SJSA1 (cell line): ENCODE results near the gene NCOR2. TPM values are rescaled to one million over a fixed set of nuclear protein-coding genes. Genes with fewer than 3 reads are reported as not detected.
"Not testable (repeated sequence)": the region's sequence is repeated elsewhere in the genome, so short reads cannot be mapped to it uniquely, and the experiment has no call there.

Experiments
- DNase-seq, 2 experiments: peaks; one replicate each; pipeline ENCODE4 v3.0.0-alpha.2; 2015 to 2020; ENCODE audit warnings: low spot score in 2 of 2, low read depth in 1 of 2
- H3K27ac ChIP-seq: fragments of 250-450 bp; sonication (Bioruptor Pico); 2 replicates; pipeline ENCODE4 v1.5.1; 2020; ENCODE audit warnings: mild to moderate bottlenecking, moderate library complexity
- H3K27me3 ChIP-seq: fragments of 250-450 bp; sonication (Bioruptor Pico); replicated peaks from 2 replicates; pipeline ENCODE4 v1.5.1; 2020; ENCODE audit warnings: mild to moderate bottlenecking, moderate library complexity
- H3K36me3 ChIP-seq: fragments of 250-450 bp; sonication (Bioruptor Pico); 2 replicates; pipeline ENCODE4 v1.5.1; 2020; ENCODE audit warnings: mild to moderate bottlenecking
- H3K4me1 ChIP-seq: fragments of 250-450 bp; sonication (Bioruptor Pico); replicated peaks from 2 replicates; pipeline ENCODE4 v1.6.1; 2021; ENCODE audit warnings: mild to moderate bottlenecking
- H3K4me3 ChIP-seq: fragments of 250-450 bp; sonication (Bioruptor Pico); 2 replicates; pipeline ENCODE4 v1.5.1; 2020; ENCODE audit warnings: mild to moderate bottlenecking
- H3K9me3 ChIP-seq: fragments of 250-450 bp; sonication (Bioruptor Pico); replicated peaks from 2 replicates; pipeline ENCODE4 v1.5.1; 2020; ENCODE audit warnings: mild to moderate bottlenecking
- total RNA-seq: library from RNA; depleted of rRNA; stranded (reverse); fragments of >200 nt; shearing (Covaris generic); gene quantifications from 2 replicates; pipeline ENCODE4 v1.2.3, GENCODE V29; 2014

The NCOR2 gene
- total RNA-seq, 1 experiment from 2014 or later: 44.3 TPM

DNA sequence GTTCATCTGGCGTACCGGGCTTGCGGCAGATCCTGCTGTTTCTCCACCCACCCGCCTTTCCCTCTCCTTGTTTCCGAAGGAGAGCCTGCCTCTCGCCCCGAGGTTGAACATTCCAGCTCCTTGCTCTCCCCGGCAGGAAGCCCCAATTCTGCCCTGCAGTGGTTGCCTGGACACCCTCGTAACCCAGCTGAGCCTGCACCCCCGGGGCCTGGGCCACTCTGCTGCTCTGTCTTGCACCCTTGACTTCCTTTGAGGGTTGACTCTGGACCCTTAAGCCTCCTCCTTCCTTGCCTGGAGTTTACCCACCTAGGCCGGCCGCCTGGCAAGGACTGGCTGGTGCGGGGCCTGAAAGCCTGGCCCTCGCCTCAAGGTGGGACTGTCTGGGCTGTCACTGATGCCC is 25.8 kb upstream of the NCOR2 start:
- DNase-seq: no peak
- Histone ChIP-seq H3K9me3 (no peaks in the 10 kb centered on the region), H3K4me3 (no peak overlapping the region), H3K36me3 (no peaks in the 10 kb centered on the region), H3K4me1 (peaks cover 47% of the 10 kb centered on the region), H3K27me3 (no peaks in the 10 kb centered on the region), H3K27ac (peak overlapping the region; percentile 92)

DNA sequence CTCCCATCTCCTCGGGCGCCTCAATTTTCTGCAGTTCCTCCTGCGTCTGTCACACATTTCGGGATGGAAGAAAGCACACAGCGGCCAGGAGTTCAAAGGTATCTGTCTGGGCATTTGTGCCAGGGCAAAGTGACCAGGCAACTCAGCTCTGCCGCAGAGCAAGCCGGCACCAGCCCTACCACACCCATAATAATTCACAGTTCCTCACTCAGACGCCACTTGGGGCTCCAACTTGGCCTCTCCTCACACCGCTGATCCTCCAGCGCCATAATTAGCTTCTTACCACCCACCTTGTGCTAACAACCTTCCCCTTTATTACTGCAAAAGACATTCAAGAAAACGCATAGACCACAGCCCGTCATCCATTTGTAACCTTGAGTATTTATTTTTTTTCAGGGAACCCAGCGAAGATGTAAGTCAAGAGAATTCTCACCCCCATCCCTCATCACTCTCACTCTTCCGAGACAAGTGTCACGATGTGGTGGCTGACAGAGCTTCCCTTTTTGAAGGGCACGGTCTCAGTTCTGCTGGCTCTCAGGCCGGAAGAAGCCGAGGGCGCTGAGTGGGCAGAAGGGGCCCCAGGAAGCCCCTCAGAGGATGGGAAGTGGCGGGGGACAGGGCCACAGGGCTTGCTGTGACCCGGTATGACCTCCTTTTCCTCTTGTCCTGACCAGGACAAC is 25.2 kb upstream of the NCOR2 start:
- H3K27me3 ChIP-seq: no peaks in the 10 kb centered on the region
- H3K36me3 ChIP-seq: no peaks in the 10 kb centered on the region
- H3K9me3 ChIP-seq: no peaks in the 10 kb centered on the region
- peaks cover 53% of the 10 kb centered on the region for H3K4me1 ChIP-seq
- H3K27ac ChIP-seq: peak overlapping the region; percentile 92
- peak in 1 of 2 experiments; percentile 72 for DNase-seq
- no peak overlapping the region for H3K4me3 ChIP-seq

DNA sequence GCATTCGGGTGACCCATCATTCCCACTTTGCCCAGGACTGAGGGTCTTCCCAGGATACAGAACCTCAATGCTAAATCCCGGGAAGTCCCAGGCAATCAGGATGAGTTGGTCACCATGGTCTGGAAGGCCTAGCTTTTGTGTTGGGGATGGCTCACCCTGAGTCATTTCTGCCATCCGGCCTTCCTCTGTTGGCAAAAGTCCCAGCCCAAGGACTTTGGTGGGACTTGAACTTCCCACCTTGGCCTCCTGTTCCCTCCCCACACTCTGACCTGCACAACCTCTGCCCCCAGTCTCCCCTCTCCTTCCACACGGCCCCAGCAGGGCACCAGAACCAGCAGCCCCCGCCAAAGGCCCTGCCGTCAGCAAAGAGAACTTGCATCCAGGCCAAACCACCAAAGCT is 24.6 kb upstream of the NCOR2 start:
- peak overlapping the region; percentile 92 for H3K27ac ChIP-seq
- no peaks in the 10 kb centered on the region for H3K9me3 ChIP-seq
- H3K4me3 ChIP-seq: no peak overlapping the region
- H3K4me1 ChIP-seq: peaks cover 55% of the 10 kb centered on the region
- H3K36me3 ChIP-seq: no peaks in the 10 kb centered on the region
- H3K27me3 ChIP-seq: no peaks in the 10 kb centered on the region
- DNase-seq: peak in 1 of 2 experiments; percentile 84

DNA sequence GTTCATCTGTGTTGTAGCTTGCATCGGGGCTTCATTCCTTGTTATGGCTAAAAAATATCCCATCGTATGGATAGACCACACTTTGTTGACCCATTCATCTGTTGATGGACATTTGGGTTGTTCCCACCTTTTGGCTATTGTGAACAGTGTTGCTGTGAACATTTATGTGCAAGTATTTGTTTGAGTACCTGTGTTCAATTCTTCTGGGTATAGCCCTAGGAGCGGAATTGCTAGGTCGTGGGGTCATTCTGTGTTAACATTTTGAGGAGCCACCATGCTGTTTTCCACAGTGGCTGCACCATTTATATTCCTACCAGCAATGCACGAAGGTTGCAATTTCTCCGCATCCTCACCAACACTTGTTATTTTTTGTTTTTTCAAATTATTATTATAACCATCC is 23.0 kb upstream of the NCOR2 start:
- Histone ChIP-seq H3K9me3 (no peaks in the 10 kb centered on the region), H3K27ac (no peak overlapping the region), H3K27me3 (no peaks in the 10 kb centered on the region), H3K4me1 (peaks cover 55% of the 10 kb centered on the region), H3K36me3 (no peaks in the 10 kb centered on the region), H3K4me3 (no peak overlapping the region)
- DNase-seq: no peak

DNA sequence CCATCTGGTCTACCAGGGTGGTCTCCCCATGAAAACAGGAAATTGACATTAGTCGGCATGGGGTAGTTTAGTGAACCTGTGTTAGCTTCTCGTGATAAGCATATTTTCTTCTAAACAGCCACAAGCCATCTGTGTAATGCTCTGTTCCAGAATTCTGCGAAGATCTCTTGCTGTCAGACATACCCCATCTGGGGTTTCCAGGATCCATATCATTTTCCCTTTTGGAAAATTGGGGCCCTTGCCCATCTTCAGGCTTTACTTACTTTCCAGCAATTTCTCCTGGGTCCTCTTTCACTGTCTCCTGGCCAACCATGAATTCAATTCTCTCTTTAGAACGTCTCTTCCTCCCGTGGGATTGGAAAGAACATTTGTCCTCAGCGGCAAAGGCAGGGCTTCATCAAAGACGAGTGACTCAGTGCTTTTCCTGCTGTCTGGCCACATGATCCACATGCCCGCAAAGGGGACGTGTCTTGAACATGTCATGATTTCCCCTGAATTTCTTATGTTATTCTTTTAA is 21.4 kb upstream of the NCOR2 start:
- peak overlapping the region; percentile 83 for H3K27ac ChIP-seq
- H3K9me3 ChIP-seq: no peaks in the 10 kb centered on the region
- H3K27me3 ChIP-seq: no peaks in the 10 kb centered on the region
- peak; percentile 71 to 75 for DNase-seq
- no peak overlapping the region; the same call in 1 of the 2 replicates for H3K4me3 ChIP-seq
- no peaks in the 10 kb centered on the region for H3K36me3 ChIP-seq
- peaks cover 50% of the 10 kb centered on the region for H3K4me1 ChIP-seq

DNA sequence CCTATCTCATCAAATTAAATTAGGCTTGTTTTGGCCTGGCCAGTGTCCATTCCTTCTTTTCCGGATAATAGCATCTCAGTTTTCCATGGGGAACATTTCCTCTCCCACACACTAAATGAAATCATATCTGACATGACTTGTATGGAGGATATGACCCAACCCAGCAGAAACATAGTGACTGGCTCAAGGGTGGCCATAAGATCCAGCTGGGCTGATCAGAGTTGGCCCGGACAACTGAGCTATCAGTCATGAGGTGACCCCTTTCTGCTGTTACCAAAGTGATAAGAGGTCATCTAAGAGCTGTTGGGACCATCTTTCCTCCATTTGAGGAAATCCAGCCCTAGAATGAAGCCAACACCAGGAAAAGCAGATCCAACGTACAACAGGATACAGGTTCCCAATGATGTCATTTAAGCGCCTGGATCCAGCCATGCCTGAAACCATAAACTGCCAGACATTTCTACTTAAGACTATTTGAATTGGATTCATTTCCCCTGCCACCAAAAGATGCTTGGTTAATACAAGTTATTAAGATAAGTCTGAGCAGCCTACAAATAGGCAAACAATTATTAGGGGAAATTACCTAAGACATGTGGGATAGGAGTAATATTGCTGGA is 20.7 kb upstream of the NCOR2 start:
- DNase-seq: no peak
- Histone ChIP-seq H3K27me3 (no peaks in the 10 kb centered on the region), H3K36me3 (no peaks in the 10 kb centered on the region), H3K4me3 (no peak overlapping the region), H3K4me1 (peaks cover 44% of the 10 kb centered on the region), H3K27ac (peak overlapping the region; percentile 83), H3K9me3 (no peaks in the 10 kb centered on the region)

DNA sequence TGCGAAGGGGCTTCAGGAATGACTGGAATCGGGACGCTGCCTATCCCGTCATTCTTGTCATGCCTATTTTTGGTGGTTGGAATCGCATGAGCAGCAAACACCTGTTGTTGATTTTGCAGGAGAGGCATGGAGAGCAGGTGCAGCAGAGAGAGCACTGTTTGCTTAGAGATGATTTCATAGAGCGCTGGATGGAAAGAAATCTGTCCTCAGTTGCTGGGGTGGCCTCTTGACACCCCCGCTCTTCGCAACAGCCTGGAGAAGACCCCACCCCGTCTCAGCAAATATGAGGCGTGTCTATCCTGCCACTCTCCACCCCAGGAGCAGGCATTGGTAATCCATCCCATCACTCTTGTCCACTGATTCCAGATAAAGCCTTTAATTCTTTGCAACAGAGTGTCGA is 19.3 kb upstream of the NCOR2 start:
- no peak for DNase-seq
- H3K9me3 ChIP-seq: no peaks in the 10 kb centered on the region
- H3K27me3 ChIP-seq: no peaks in the 10 kb centered on the region
- no peak overlapping the region for H3K27ac ChIP-seq
- H3K36me3 ChIP-seq: no peaks in the 10 kb centered on the region
- H3K4me1 ChIP-seq: peaks cover 32% of the 10 kb centered on the region
- no peak overlapping the region for H3K4me3 ChIP-seq

DNA sequence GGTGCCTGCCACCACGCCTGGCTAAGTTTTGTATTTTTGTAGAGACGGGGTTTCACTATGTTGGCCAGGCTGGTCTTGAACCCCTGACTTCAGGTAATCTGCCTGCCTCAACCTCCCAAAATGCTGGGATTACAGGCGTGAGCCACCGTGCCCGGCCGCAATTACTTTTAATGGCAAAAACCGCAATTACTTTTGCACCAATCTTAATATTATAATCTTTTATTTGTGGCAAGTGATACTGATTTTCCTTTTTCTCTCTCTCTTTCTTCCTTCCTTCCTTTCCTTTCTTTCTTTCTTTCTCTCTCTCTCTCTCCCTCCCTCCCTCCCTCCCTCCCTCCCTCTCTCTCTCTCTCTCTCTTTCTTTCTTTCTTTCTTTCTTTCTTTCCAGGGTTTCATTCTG is 17.1 kb upstream of the NCOR2 start:
- H3K36me3 ChIP-seq, DNase-seq, H3K27me3 ChIP-seq, H3K27ac ChIP-seq, H3K4me3 ChIP-seq, H3K9me3 ChIP-seq: not testable (repeated sequence)
- H3K4me1 ChIP-seq: peaks cover 45% of the 10 kb centered on the region

DNA sequence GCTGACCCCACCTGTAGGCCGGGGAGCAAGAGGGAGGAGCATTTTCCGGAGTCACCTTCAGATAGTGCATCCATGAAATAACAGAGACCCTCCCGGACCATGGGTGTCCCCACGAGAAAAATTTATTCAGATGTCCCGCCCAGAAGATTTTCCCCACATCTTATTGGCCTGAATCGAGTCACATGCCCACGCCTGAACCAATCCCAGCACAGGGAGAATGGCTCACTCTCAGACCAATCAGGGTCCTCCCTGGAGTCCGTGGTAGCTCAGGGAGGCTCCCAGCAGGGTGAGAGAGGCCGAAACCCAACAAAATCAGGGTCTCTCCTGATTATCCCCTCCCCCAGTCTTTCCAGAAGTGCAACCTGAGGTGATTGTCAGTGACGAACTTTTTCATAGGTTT is 16.4 kb upstream of the NCOR2 start:
- no peak overlapping the region for H3K27ac ChIP-seq
- no peaks in the 10 kb centered on the region for H3K9me3 ChIP-seq
- peaks cover 42% of the 10 kb centered on the region for H3K4me1 ChIP-seq
- no peak for DNase-seq
- H3K4me3 ChIP-seq: no peak overlapping the region
- no peaks in the 10 kb centered on the region for H3K36me3 ChIP-seq
- no peaks in the 10 kb centered on the region for H3K27me3 ChIP-seq

DNA sequence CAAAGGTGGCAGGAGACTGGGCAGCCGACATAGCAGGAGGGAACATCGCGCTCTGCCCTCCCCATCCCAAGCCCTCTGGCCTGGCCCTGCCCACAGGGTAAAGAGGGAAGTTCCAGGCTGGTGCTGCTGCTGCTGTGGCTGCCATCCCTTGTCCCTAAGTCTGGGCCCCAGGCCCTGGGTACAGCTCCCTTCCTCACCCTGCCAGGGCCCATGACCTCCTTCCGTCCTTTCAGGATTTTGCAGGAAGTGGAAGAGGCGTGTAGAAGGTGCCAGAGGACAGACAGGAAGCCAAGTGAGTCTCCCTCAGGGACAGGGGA is 14.7 kb upstream of the NCOR2 start:
- peaks cover 39% of the 10 kb centered on the region for H3K4me1 ChIP-seq
- no peaks in the 10 kb centered on the region for H3K27me3 ChIP-seq
- no peak overlapping the region for H3K4me3 ChIP-seq
- no peaks in the 10 kb centered on the region for H3K36me3 ChIP-seq
- H3K9me3 ChIP-seq: no peaks in the 10 kb centered on the region; the same call in 1 of the 2 replicates
- no peak overlapping the region for H3K27ac ChIP-seq
- DNase-seq: no peak

DNA sequence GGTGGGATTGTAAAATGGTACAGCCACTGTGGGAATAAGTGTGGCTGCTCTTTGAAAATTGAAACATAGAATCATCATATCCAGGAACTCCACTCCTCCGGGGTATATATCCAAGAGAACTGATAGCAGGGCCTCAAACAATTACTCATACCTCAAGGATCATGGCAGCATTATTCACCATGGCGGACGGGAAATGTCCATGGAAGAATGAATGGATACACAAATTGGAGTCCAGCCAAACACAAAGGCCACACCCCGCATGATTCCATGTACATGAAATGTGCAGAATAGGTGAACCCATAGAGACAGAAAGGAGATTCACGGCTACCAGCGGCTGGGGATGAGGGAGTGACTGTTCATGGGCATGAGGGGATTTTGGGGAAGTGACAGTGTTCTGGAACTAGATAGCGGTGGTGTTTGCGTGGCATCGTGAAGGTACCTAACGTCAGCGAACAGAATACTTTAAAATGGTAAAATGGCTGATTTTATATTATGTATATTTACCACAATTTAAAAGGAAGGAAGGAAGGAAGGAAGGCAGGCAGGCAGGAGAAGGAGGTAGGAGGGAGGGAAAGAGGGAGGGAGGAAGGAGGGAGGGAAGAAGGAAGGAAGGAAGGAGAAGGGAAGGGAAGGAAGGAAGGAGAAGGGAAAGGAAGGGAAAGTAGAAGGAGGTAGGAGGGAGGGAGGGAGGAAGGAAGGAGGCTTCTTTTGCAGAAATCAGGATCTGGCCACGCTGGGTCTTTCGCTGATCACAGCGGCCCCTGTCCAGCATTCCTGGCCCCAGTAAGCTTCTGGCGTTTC is 14.1 kb upstream of the NCOR2 start:
- H3K4me3 ChIP-seq: no peak overlapping the region
- H3K9me3 ChIP-seq: no peaks in the 10 kb centered on the region; the same call in 1 of the 2 replicates
- H3K27ac ChIP-seq: no peak overlapping the region; the same call in 1 of the 2 replicates
- peaks cover 45% of the 10 kb centered on the region for H3K4me1 ChIP-seq
- no peaks in the 10 kb centered on the region for H3K27me3 ChIP-seq
- DNase-seq: peak in 1 of 2 experiments; percentile 27
- H3K36me3 ChIP-seq: no peaks in the 10 kb centered on the region

DNA sequence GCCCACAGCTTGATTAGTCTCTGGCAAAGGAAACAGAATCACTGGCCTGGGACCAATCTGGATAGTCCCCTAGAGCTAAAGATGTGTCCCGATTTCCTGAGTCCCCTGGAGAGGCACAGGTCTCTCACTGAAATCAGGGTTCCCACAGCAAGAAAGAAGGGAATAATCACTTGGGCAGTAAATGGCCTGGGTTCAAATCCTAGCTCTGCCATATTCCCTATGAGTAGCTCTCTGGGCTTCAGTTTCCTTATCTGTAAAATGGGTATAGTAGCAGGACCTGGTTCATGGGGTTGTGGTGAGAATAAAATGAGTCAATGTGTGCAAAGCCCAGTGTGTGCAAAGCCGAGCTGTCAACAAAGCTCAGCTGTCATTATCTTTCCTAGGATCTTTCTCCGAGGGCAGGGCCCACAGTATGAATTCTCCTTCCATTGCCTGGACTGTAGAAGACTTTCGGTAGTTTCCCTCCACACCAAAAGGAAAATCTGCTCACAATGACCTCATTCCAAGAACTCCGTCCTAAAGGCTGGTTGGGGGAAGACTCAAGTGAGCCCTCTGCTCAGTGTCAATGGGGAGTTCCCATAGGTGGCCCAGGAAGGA is 12.6 kb upstream of the NCOR2 start:
- Histone ChIP-seq H3K27me3 (no peaks in the 10 kb centered on the region), H3K36me3 (no peaks in the 10 kb centered on the region), H3K27ac (no peak overlapping the region), H3K4me3 (no peak overlapping the region), H3K9me3 (no peaks in the 10 kb centered on the region; the same call in 1 of the 2 replicates), H3K4me1 (peaks cover 60% of the 10 kb centered on the region)
- peak in 1 of 2 experiments; percentile 27 for DNase-seq

DNA sequence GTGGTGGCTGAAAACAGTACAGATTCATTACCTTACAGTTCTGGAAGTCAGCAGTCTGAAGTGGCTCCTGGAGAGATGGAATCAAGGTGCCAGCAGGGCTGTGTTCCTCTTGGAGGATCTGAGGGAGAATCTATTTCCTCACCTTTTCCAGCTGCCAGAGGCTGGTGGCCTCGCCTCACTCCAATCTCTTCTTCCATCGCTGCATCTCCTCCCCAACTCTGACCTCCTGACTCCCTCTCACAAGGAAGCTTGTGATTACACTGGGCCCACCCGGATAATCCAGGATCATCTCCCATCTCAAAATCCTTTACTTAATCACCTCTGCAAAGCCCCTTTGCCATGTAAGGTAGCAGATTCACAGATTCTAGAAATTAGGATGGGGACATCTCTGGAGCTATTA is 11.4 kb upstream of the NCOR2 start:
- H3K36me3 ChIP-seq: no peaks in the 10 kb centered on the region
- no peak overlapping the region for H3K27ac ChIP-seq
- DNase-seq: no peak

More for the DNA sequence above, 11.4 kb upstream of the NCOR2 start:
- Histone ChIP-seq H3K4me1 (peaks cover 71% of the 10 kb centered on the region), H3K27me3 (no peaks in the 10 kb centered on the region), H3K4me3 (no peak overlapping the region), H3K9me3 (no peaks in the 10 kb centered on the region; the same call in 1 of the 2 replicates)
